ENCODE data around the gene ARHGAP27.

- TF ChIP-seq MXI1 (IDR thresholded peaks at IDR 0.05; ENCODE audit: borderline replicate concordance, low read depth, low read length): no peak
- no peak for TF ChIP-seq ZBTB34 (CRISPR knock-in tag; IDR thresholded peaks at IDR 0.05)
- TF ChIP-seq POLR2AphosphoS2 (IDR thresholded peaks at IDR 0.05; ENCODE audit: low read depth, low read length): no peak
- TF ChIP-seq MAX (IDR thresholded peaks at IDR 0.05): no peak
- TF ChIP-seq CTCF (CRISPR knock-in tag; IDR thresholded peaks at IDR 0.05): no peak
- TF ChIP-seq RAD21 (CRISPR knock-in tag; IDR thresholded peaks at IDR 0.05): no peak
Measured at GRCh38 chr17:45397796-45398195, 34.9 kb downstream of the ARHGAP27 start.

Data from HepG2 (cell line).